Measurements from ENCODE around the gene PKDCC. TPM values are rescaled to one million over a fixed set of nuclear protein-coding genes. Genes with fewer than 3 reads are reported as not detected.
A peak's percentile ranks its signal among the peaks of the same experiment; 100 is the strongest.
"Not testable (repeated sequence)": the region's sequence is repeated elsewhere in the genome, so short reads cannot be mapped to it uniquely, and the experiment has no call there.

The PKDCC gene
- total RNA-seq, 1 donor from 2014 or later, result 89.2 TPM

DNA sequence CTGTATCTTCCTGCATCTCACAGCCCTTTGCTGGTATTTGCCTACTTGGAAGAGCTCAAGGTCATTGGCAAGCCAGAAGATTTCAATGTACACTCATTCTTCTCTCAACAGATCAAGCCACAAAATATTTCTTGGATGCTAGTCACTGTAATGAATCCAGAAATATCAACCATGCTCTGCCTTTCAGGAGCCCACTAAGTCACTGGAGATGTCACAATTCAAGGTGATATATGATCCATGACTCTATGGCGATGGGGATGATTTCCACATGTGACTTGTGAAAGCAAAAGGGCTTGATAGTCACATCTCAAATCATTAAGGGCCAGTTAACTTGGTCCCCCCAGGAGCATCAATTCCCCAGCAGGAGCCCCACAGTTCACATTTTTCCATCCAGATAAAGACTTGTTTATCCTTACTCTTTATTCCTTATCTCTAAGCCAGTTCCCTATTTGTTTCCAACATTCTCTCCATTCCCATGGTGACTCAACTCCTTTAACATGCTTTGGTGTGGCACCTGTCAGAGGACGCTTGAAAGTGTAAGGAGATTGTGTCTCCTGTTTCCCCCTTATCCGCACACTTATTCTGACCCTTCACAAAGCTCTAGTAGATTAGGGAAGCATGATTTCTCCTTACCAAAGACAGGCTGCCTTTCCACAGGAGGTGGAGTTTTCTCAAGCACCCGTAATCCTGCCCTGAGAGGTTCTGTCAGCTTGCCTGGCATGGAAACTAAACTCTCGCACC lies 15.8 kb downstream of the PKDCC start:
- H3K9ac ChIP-seq (ENCODE audit: low read depth in 1 of 3, low read length in 3 of 3), result no peak overlapping the region
- H3K4me1 ChIP-seq (ENCODE audit: control insufficient read depth in 3 of 3, insufficient read depth in 3 of 3, low read length in 3 of 3), result peaks cover 29 to 48% (median 30%) of the 10 kb centered on the region in 3 donors
- H3K27ac ChIP-seq (ENCODE audit: low read depth, low read length), result no peak overlapping the region
- no peaks in the 10 kb centered on the region for H3K9me3 ChIP-seq (ENCODE audit: control insufficient read depth in 3 of 3, low read length in 3 of 3)
- H3K4me3 ChIP-seq (ENCODE audit: low read length in 3 of 3), result no peak overlapping the region
- peaks cover 5 to 12% (median 9%) of the 10 kb centered on the region in 3 donors for H3K36me3 ChIP-seq (ENCODE audit: control insufficient read depth in 3 of 3, insufficient read depth in 3 of 3, low read length in 3 of 3)
- H3K27me3 ChIP-seq (ENCODE audit: control insufficient read depth in 3 of 3, insufficient read depth in 3 of 3, low read length in 3 of 3), result no peaks in the 10 kb centered on the region

DNA sequence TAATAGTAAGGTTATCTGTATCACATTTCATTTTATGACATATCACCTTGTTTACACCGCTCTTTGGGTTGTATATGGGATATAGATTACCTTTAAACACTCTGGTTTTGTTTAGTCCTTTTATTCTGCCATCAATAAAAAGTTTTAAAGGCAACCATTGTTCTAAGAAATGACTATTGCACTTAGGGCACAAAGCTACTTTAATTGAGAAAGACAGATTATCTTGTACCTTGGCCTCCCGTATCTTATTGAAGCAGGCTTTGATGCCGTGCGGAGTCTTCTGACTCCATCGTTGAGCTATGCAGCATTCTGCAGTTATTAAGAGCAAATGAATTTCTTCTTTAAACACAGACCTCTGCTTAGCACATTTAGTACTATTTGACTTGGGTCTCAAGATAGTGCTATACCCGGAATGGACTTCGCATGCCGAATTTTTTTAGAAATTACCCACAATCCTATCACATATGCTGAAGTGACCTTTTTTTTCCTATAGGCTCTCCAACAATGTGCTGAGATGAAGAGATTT lies 16.7 kb downstream of the PKDCC start:
- Histone ChIP-seq H3K36me3 (ENCODE audit: control insufficient read depth in 3 of 3, insufficient read depth in 3 of 3, low read length in 3 of 3) (peaks cover under 1 to 3% (median under 1%) of the 10 kb centered on the region in 3 donors), H3K27ac (ENCODE audit: low read depth, low read length) (no peak overlapping the region), H3K27me3 (ENCODE audit: control insufficient read depth in 3 of 3, insufficient read depth in 3 of 3, low read length in 3 of 3) (no peaks in the 10 kb centered on the region), H3K9me3 (ENCODE audit: control insufficient read depth in 3 of 3, low read length in 3 of 3) (no peaks in the 10 kb centered on the region), H3K9ac (ENCODE audit: low read depth in 1 of 3, low read length in 3 of 3) (no peak overlapping the region), H3K4me3 (ENCODE audit: low read length in 3 of 3) (no peak overlapping the region), H3K4me1 (ENCODE audit: control insufficient read depth in 3 of 3, insufficient read depth in 3 of 3, low read length in 3 of 3) (peaks cover 20 to 41% (median 25%) of the 10 kb centered on the region in 3 donors)

DNA sequence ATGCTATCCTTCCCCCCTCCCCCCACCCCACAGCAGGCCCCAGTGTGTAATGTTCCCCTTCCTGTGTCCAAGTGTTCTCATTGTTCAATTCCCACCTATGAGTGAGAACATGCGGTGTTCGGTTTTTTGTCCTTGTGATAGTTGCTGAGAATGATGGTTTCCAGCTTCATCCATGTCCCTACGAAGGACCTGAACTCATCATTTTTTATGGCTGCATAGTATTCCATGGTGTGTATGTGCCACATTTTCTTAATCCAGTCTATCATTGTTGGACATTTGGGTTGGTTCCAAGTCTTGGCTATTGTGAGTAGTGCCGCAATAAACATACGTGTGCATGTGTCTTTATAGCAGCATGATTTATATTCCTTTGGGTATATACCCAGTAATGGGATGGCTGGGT lies 17.9 kb downstream of the PKDCC start:
- not testable (repeated sequence) for H3K27ac ChIP-seq (ENCODE audit: low read depth, low read length); H3K36me3 ChIP-seq (ENCODE audit: control insufficient read depth in 3 of 3, insufficient read depth in 3 of 3, low read length in 3 of 3); H3K4me3 ChIP-seq (ENCODE audit: low read length in 3 of 3); H3K9me3 ChIP-seq (ENCODE audit: control insufficient read depth in 3 of 3, low read length in 3 of 3); H3K27me3 ChIP-seq (ENCODE audit: control insufficient read depth in 3 of 3, insufficient read depth in 3 of 3, low read length in 3 of 3); H3K9ac ChIP-seq (ENCODE audit: low read depth in 1 of 3, low read length in 3 of 3)
- H3K4me1 ChIP-seq (ENCODE audit: control insufficient read depth in 3 of 3, insufficient read depth in 3 of 3, low read length in 3 of 3), result peaks cover 7 to 28% (median 12%) of the 10 kb centered on the region in 3 donors

DNA sequence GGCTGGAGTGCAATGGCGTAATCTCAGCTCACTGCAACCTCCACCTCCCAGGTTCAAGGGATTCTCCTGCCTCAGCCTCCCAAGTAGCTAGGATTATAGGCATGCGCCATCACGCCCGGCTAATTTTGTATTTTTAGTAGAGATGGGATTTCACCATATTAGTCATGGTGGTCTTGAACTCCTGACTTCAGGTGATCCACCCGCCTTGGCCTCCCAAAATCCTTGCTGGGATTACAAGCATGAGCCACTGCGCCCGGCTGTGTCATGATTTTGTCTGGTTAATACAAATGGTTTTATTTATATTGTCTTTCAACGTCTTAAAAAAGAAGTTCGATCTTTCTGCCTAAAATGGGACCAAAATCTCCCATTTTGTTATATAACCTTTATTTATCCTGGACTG lies 19.2 kb downstream of the PKDCC start:
- H3K9ac ChIP-seq (ENCODE audit: low read depth in 1 of 3, low read length in 3 of 3); H3K36me3 ChIP-seq (ENCODE audit: control insufficient read depth in 3 of 3, insufficient read depth in 3 of 3, low read length in 3 of 3); H3K4me3 ChIP-seq (ENCODE audit: low read length in 3 of 3); H3K9me3 ChIP-seq (ENCODE audit: control insufficient read depth in 3 of 3, low read length in 3 of 3); H3K27ac ChIP-seq (ENCODE audit: low read depth, low read length); H3K27me3 ChIP-seq (ENCODE audit: control insufficient read depth in 3 of 3, insufficient read depth in 3 of 3, low read length in 3 of 3): not testable (repeated sequence)
- peaks cover 5 to 24% (median 9%) of the 10 kb centered on the region in 3 donors for H3K4me1 ChIP-seq (ENCODE audit: control insufficient read depth in 3 of 3, insufficient read depth in 3 of 3, low read length in 3 of 3)

DNA sequence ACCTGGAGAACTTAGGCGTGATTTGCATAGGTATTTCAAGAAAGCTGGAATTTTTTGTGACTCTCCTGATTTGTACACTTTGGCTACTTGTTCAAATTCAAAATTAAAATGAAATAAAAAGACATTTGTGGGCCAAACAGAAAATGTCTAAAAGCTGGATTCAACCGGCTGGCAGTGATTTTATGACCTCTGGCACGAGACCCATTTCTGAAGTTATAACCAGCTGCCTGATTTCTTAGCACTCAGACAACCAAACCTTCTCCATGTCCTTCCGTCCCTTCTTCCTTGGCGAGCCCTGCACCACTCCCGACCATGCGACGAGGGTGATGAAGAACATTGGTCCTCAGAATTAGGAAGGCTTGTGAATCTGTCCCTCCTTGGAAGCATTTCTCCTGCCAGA lies 19.7 kb downstream of the PKDCC start:
- no peak overlapping the region for H3K4me3 ChIP-seq (ENCODE audit: low read length in 3 of 3)
- H3K27ac ChIP-seq (ENCODE audit: low read depth, low read length), result no peak overlapping the region
- peaks cover 10 to 29% (median 15%) of the 10 kb centered on the region in 3 donors for H3K4me1 ChIP-seq (ENCODE audit: control insufficient read depth in 3 of 3, insufficient read depth in 3 of 3, low read length in 3 of 3)
- H3K9me3 ChIP-seq (ENCODE audit: control insufficient read depth in 3 of 3, low read length in 3 of 3), result no peaks in the 10 kb centered on the region
- H3K36me3 ChIP-seq (ENCODE audit: control insufficient read depth in 3 of 3, insufficient read depth in 3 of 3, low read length in 3 of 3), result no peaks in the 10 kb centered on the region
- no peak overlapping the region for H3K9ac ChIP-seq (ENCODE audit: low read depth in 1 of 3, low read length in 3 of 3)
- H3K27me3 ChIP-seq (ENCODE audit: control insufficient read depth in 3 of 3, insufficient read depth in 3 of 3, low read length in 3 of 3), result no peaks in the 10 kb centered on the region

DNA sequence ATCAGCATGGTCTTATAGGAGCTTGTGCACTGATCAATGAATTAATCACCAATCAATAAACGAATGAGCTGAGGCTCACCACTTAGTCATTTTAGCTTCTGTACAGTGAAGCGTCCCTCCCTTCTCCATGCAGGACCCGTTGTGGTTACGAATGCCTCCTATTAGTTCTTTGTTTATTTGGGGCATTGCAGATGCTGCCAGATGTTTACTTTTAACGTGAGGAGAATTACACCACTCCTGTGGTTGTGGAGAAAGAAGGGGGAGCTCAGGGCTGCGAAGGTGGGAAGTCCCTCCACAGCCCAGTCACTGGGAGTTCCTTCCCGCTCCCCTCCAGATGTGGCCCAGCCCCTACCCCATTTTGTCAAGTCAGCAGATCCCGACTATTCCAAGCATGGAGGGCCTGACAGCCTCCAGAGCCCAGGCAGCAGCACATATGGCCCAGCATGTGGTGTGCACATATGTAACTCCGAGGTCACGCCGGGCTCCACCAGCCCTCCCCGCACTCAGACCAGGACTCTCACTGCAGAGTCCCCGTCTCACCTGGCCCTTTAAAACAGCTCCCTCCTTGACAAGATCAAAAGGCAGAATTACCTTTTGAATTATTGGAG lies 20.9 kb downstream of the PKDCC start:
- peaks cover 22 to 36% (median 26%) of the 10 kb centered on the region in 3 donors for H3K4me1 ChIP-seq (ENCODE audit: control insufficient read depth in 3 of 3, insufficient read depth in 3 of 3, low read length in 3 of 3)
- H3K9me3 ChIP-seq (ENCODE audit: control insufficient read depth in 3 of 3, low read length in 3 of 3), result no peaks in the 10 kb centered on the region
- H3K9ac ChIP-seq (ENCODE audit: low read depth in 1 of 3, low read length in 3 of 3), result no peak overlapping the region
- no peaks in the 10 kb centered on the region for H3K27me3 ChIP-seq (ENCODE audit: control insufficient read depth in 3 of 3, insufficient read depth in 3 of 3, low read length in 3 of 3)
- no peak overlapping the region for H3K4me3 ChIP-seq (ENCODE audit: low read length in 3 of 3)
- no peaks in the 10 kb centered on the region for H3K36me3 ChIP-seq (ENCODE audit: control insufficient read depth in 3 of 3, insufficient read depth in 3 of 3, low read length in 3 of 3)
- no peak overlapping the region for H3K27ac ChIP-seq (ENCODE audit: low read depth, low read length)

DNA sequence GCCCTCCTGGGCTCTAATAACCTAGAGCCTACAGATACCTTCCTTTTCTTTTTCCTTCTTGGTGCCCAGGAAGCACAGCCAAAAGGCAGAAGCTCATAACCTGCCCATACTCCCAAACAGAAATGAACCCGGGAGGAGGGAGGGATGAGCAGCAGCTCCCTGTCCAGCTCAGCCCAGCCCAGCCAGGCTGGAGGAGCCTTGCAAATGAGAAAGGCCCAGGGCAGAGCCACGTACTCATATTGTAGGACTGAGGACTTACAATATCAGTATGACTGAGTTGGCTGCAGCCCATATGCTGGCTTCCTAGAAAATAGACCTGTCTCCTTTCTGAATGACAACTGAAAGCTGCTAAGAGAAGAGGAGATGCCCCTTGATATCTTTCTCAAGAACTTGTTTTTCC lies 21.7 kb downstream of the PKDCC start:
- no peak overlapping the region for H3K9ac ChIP-seq (ENCODE audit: low read depth in 1 of 3, low read length in 3 of 3)
- H3K9me3 ChIP-seq (ENCODE audit: control insufficient read depth in 3 of 3, low read length in 3 of 3), result no peaks in the 10 kb centered on the region
- H3K4me1 ChIP-seq (ENCODE audit: control insufficient read depth in 3 of 3, insufficient read depth in 3 of 3, low read length in 3 of 3), result peaks cover 31 to 40% (median 34%) of the 10 kb centered on the region in 3 donors
- H3K4me3 ChIP-seq (ENCODE audit: low read length in 3 of 3), result no peak overlapping the region
- no peak overlapping the region for H3K27ac ChIP-seq (ENCODE audit: low read depth, low read length)
- H3K27me3 ChIP-seq (ENCODE audit: control insufficient read depth in 3 of 3, insufficient read depth in 3 of 3, low read length in 3 of 3), result no peaks in the 10 kb centered on the region
- H3K36me3 ChIP-seq (ENCODE audit: control insufficient read depth in 3 of 3, insufficient read depth in 3 of 3, low read length in 3 of 3), result no peaks in the 10 kb centered on the region

DNA sequence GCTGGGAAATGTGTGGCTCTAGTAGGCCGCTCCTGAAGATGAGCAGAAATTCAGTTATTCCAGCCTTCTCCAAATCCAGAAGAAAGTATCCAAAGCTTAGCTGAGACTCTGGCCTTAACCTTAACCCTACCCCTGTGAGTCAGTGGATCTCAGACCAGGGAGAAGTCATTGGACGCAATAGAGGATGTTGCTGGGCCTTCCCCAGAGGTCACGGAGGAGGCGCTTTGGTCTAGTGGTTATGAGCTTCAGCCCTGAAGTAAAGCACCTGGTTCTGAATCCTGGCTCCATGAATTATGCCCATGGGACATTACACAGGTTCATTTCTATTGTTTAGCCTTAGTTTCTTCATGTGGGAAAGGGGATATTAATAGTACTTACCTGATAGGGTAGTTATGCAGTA lies 24.0 kb downstream of the PKDCC start:
- no peak overlapping the region for H3K9ac ChIP-seq (ENCODE audit: low read depth in 1 of 3, low read length in 3 of 3)
- H3K27ac ChIP-seq (ENCODE audit: low read depth, low read length), result peak overlapping the region; percentile 85
- H3K27me3 ChIP-seq (ENCODE audit: control insufficient read depth in 3 of 3, insufficient read depth in 3 of 3, low read length in 3 of 3), result no peaks in the 10 kb centered on the region
- no peak overlapping the region for H3K4me3 ChIP-seq (ENCODE audit: low read length in 3 of 3)
- peaks cover 34 to 47% (median 34%) of the 10 kb centered on the region in 3 donors for H3K4me1 ChIP-seq (ENCODE audit: control insufficient read depth in 3 of 3, insufficient read depth in 3 of 3, low read length in 3 of 3)
- H3K9me3 ChIP-seq (ENCODE audit: control insufficient read depth in 3 of 3, low read length in 3 of 3), result no peaks in the 10 kb centered on the region
- H3K36me3 ChIP-seq (ENCODE audit: control insufficient read depth in 3 of 3, insufficient read depth in 3 of 3, low read length in 3 of 3), result no peaks in the 10 kb centered on the region

DNA sequence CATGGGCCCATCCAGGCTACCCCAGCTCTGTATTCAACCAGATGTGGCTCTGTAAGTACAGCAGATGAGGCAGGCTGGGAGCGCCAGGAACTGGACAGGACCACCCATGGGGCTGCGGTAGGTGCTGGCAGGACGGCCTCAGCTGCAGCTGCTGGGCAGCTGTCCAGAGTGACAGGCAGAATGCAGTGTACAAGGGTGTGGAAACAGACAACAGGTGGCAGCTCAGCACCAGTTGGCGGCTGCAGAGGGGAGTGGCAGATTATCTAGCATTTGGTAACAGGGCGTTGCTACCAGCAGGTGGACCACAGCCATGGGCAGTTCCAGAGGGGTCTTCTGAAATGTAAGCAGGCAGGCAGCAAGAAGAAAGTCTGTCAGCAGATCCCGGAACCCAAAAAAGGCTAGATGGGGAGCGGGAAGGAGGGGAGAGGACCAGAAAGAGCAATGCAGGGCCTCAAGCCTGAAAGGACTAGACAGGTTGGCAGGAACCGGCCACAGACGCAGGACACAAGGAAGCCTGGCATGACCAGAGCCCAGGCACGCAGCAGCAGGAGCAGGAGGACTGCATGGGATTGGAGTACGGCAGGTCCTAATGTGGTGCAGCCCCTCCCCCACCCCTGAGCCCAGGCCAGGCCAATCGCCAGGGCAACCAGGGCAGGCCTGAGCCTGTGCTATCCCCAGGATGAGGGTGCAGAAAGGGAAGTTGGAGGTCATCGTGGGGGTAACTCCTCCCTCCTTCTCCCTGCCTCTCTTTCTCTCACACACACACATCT lies 24.7 kb downstream of the PKDCC start:
- Histone ChIP-seq H3K9me3 (ENCODE audit: control insufficient read depth in 3 of 3, low read length in 3 of 3) (no peaks in the 10 kb centered on the region), H3K4me1 (ENCODE audit: control insufficient read depth in 3 of 3, insufficient read depth in 3 of 3, low read length in 3 of 3) (peaks cover 34 to 47% (median 34%) of the 10 kb centered on the region in 3 donors), H3K4me3 (ENCODE audit: low read length in 3 of 3) (peak overlapping the region; percentile 19 to 54 (median 22)), H3K36me3 (ENCODE audit: control insufficient read depth in 3 of 3, insufficient read depth in 3 of 3, low read length in 3 of 3) (no peaks in the 10 kb centered on the region), H3K9ac (ENCODE audit: low read depth in 1 of 3, low read length in 3 of 3) (peak overlapping the region; percentile 29 to 68 (median 49)), H3K27me3 (ENCODE audit: control insufficient read depth in 3 of 3, insufficient read depth in 3 of 3, low read length in 3 of 3) (no peaks in the 10 kb centered on the region), H3K27ac (ENCODE audit: low read depth, low read length) (peak overlapping the region; percentile 85)
